Measurements from ENCODE around the gene MAEA.

Gene MAEA

GRCh38 chr4:1352567-1352900 is 62.8 kb downstream of the MAEA start:
- H3K4me3 ChIP-seq (ENCODE audit: low read length) = no peak overlapping the region
- H4K20me1 ChIP-seq (ENCODE audit: control insufficient read depth, insufficient read depth, low read depth, low read length) = no peaks in the 10 kb centered on the region
- peaks cover 26% of the 10 kb centered on the region for H3K36me3 ChIP-seq (ENCODE audit: control insufficient read depth, low read length)
- no peak overlapping the region for H3K4me2 ChIP-seq (ENCODE audit: low read length)
- H3F3A ChIP-seq (ENCODE audit: control insufficient read depth, insufficient read depth) = no peaks in the 10 kb centered on the region
- no peak overlapping the region for H3K27ac ChIP-seq (ENCODE audit: low read depth, low read length)
- H3K9me2 ChIP-seq (replicated peaks; ENCODE audit: control insufficient read depth, low read length) = no peaks in the 10 kb centered on the region
- H3K79me2 ChIP-seq (ENCODE audit: control insufficient read depth, low read length) = peaks cover 17% of the 10 kb centered on the region
- TF ChIP-seq CTCF (IDR thresholded peaks at IDR 0.05; ENCODE audit: low read depth, low read length, poor library complexity, severe bottlenecking) (no peak), EZH2phosphoT487 (IDR thresholded peaks at IDR 0.05; ENCODE audit: borderline replicate concordance, low read length) (no peak)
- no peaks in the 10 kb centered on the region for H3K9me3 ChIP-seq (ENCODE audit: control insufficient read depth, insufficient read depth, low read length)
- H3K27me3 ChIP-seq (ENCODE audit: control insufficient read depth, low read length) = no peaks in the 10 kb centered on the region
- H3K4me1 ChIP-seq (ENCODE audit: control insufficient read depth, low read length) = peaks cover 20% of the 10 kb centered on the region

- Histone ChIP-seq H3K27me3 (ENCODE audit: control insufficient read depth, low read length) (no peaks in the 10 kb centered on the region), H3K79me2 (ENCODE audit: control insufficient read depth, low read length) (peaks cover 8% of the 10 kb centered on the region), H3K4me3 (ENCODE audit: low read length) (no peak overlapping the region), H3K9me3 (ENCODE audit: control insufficient read depth, insufficient read depth, low read length) (no peaks in the 10 kb centered on the region), H3K4me2 (ENCODE audit: low read length) (no peak overlapping the region), H3K9me2 (replicated peaks; ENCODE audit: control insufficient read depth, low read length) (no peaks in the 10 kb centered on the region), H4K20me1 (ENCODE audit: control insufficient read depth, insufficient read depth, low read depth, low read length) (no peaks in the 10 kb centered on the region), H3F3A (ENCODE audit: control insufficient read depth, insufficient read depth) (no peaks in the 10 kb centered on the region), H3K27ac (ENCODE audit: low read depth, low read length) (no peak overlapping the region), H3K4me1 (ENCODE audit: control insufficient read depth, low read length) (peaks cover 11% of the 10 kb centered on the region), H3K36me3 (ENCODE audit: control insufficient read depth, low read length) (peaks cover 21% of the 10 kb centered on the region)
- TF ChIP-seq EZH2phosphoT487 (IDR thresholded peaks at IDR 0.05; ENCODE audit: borderline replicate concordance, low read length) (no peak), CTCF (IDR thresholded peaks at IDR 0.05; ENCODE audit: low read depth, low read length, poor library complexity, severe bottlenecking) (no peak)
These were observed 63.7 kb downstream of the MAEA start for GRCh38 chr4:1353186-1354055.

GRCh38 chr4:1354136-1354982 is 64.7 kb downstream of the MAEA start:
- no peak for TF ChIP-seq EZH2phosphoT487 (IDR thresholded peaks at IDR 0.05; ENCODE audit: borderline replicate concordance, low read length)
- no peak for TF ChIP-seq CTCF (IDR thresholded peaks at IDR 0.05; ENCODE audit: low read depth, low read length, poor library complexity, severe bottlenecking)
- peaks cover 18% of the 10 kb centered on the region for H3K36me3 ChIP-seq (ENCODE audit: control insufficient read depth, low read length)
- H3K4me3 ChIP-seq (ENCODE audit: low read length) = no peak overlapping the region
- no peaks in the 10 kb centered on the region for H3K9me2 ChIP-seq (replicated peaks; ENCODE audit: control insufficient read depth, low read length)
- no peaks in the 10 kb centered on the region for H4K20me1 ChIP-seq (ENCODE audit: control insufficient read depth, insufficient read depth, low read depth, low read length)
- peaks cover 6% of the 10 kb centered on the region for H3K4me1 ChIP-seq (ENCODE audit: control insufficient read depth, low read length)
- H3K79me2 ChIP-seq (ENCODE audit: control insufficient read depth, low read length) = no peaks in the 10 kb centered on the region
- H3K27ac ChIP-seq (ENCODE audit: low read depth, low read length) = no peak overlapping the region
- no peaks in the 10 kb centered on the region for H3K27me3 ChIP-seq (ENCODE audit: control insufficient read depth, low read length)
- H3K9me3 ChIP-seq (ENCODE audit: control insufficient read depth, insufficient read depth, low read length) = no peaks in the 10 kb centered on the region
- no peak overlapping the region for H3K4me2 ChIP-seq (ENCODE audit: low read length)
- H3F3A ChIP-seq (ENCODE audit: control insufficient read depth, insufficient read depth) = no peaks in the 10 kb centered on the region

All from DOHH2 (cell line).